AG09309 (cell line): Measurements from ENCODE around the gene CROT.

Experiments used
- DNase-seq: peaks from one replicate; pipeline ENCODE4 v3.0.0-alpha.2; 2010; ENCODE audit warnings: low read depth
- H3K4me3 ChIP-seq: 2 replicates; pipeline ENCODE4 v1.5.1; 2011; ENCODE audit warnings: mild to moderate bottlenecking, low read depth, low read length, moderate library complexity; ENCODE audit not compliant: control insufficient read depth
- CTCF ChIP-seq: IDR thresholded peaks from 2 replicates; pipeline ENCODE4 v1.5.1; 2011; ENCODE audit warnings: mild to moderate bottlenecking, low read depth, low read length, inconsistent platforms; ENCODE audit not compliant: insufficient read depth, control insufficient read depth; ENCODE audit errors: missing control alignments

Gene CROT

GRCh38 chr7:87345166-87345927 is at the start of gene CROT:
CROT (plus strand) TSS chr7:87345664; CDS start chr7:87349069, 3,405 bp downstream.
- no peak for TF ChIP-seq CTCF
- H3K4me3 ChIP-seq = peak within 1 kb of the TSS; percentile 66
- peak; percentile 65 for DNase-seq

- TF ChIP-seq CTCF = no peak
- DNase-seq = no peak
- no peak overlapping the region for H3K4me3 ChIP-seq
Measured at GRCh38 chr7:87300756-87301155, 44.7 kb upstream of the CROT start.

GRCh38 chr7:87310790-87311419 is 34.6 kb upstream of the CROT start:
- DNase-seq = no peak
- no peak overlapping the region for H3K4me3 ChIP-seq
- no peak for TF ChIP-seq CTCF

GRCh38 chr7:87312215-87312865 is 33.1 kb upstream of the CROT start:
- no peak overlapping the region for H3K4me3 ChIP-seq
- DNase-seq = peak; percentile 28
- TF ChIP-seq CTCF = peak; percentile 99

GRCh38 chr7:87316097-87316700 is 29.3 kb upstream of the CROT start:
- no peak for DNase-seq
- H3K4me3 ChIP-seq = no peak overlapping the region
- no peak for TF ChIP-seq CTCF

- TF ChIP-seq CTCF = no peak
- H3K4me3 ChIP-seq = no peak overlapping the region
Measured at GRCh38 chr7:87316846-87317552, 28.5 kb upstream of the CROT start.

More at GRCh38 chr7:87316846-87317552, 28.5 kb upstream of the CROT start:
- DNase-seq = peak; percentile 73
